Left forelimb (tissue), 1 donor: ENCODE data around the gene GPR137B.

ENCODE experiments used
- DNase-seq: peaks from one replicate; pipeline ENCODE4 v3.0.0-alpha.2; 2018; ENCODE audit warnings: low spot score

The GPR137B gene

GRCh38 chr1:236142253-236143103, at the start of gene GPR137B:
GPR137B (plus strand) TSS chr1:236142539; CDS start chr1:236142623, 84 bp downstream.
- DNase-seq, result no peak

DNA sequence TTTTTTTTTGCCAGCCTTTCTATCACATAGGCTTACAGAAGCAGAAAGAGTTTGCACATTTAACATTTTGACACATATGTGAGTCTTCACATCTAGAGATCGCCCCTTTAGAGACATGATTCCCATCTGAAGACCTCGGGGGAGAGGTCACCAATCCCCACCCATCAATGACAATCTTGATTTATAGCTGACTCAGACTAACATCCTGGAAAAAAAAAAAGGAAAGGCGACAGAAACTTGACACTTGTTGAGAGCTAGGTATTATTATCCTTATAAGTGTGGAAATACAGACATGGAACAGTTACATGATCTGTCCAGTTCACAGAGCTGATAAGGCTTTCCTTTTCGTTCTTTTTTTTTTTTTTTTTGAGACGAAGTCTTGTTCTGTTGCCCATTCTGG, 49.4 kb upstream of the GPR137B start:
- no peak for DNase-seq

DNA sequence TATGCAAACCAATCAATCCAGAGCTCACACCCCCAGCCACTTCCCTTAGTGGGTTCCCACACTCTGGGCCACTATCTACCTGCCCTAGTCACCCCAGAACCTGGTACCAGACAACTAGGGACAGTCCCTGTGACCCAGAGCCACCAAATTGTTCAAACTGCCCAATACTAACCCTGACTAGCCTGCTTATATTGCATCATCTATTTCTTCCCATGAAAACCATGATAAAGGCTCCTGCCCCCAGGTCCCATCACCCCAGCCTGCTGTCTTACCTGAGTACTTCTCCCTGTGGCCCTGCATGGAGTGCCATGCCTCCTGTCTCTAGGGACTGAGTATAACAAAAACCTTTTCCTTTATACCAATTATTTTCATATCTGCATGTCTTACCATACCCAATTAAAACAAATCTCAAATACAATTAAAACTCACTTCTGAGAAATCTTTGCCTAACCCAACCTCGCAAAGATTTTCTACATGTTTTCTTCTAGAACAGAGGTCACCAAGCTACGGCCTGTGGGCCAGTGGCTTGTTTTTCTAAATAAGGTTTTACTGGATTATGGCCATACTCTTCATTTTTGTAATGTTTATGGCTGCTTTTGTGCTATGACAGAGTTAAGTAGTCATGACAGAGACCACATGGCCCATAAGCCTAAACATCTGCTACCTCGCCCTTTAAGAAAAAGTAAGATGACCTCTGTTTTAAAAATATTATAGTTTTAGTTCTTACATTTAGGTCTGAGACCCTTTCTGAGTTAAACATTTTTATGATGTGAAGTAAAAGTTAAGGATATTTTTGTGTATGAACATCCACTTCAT, 46.4 kb upstream of the GPR137B start:
- DNase-seq, result no peak

DNA sequence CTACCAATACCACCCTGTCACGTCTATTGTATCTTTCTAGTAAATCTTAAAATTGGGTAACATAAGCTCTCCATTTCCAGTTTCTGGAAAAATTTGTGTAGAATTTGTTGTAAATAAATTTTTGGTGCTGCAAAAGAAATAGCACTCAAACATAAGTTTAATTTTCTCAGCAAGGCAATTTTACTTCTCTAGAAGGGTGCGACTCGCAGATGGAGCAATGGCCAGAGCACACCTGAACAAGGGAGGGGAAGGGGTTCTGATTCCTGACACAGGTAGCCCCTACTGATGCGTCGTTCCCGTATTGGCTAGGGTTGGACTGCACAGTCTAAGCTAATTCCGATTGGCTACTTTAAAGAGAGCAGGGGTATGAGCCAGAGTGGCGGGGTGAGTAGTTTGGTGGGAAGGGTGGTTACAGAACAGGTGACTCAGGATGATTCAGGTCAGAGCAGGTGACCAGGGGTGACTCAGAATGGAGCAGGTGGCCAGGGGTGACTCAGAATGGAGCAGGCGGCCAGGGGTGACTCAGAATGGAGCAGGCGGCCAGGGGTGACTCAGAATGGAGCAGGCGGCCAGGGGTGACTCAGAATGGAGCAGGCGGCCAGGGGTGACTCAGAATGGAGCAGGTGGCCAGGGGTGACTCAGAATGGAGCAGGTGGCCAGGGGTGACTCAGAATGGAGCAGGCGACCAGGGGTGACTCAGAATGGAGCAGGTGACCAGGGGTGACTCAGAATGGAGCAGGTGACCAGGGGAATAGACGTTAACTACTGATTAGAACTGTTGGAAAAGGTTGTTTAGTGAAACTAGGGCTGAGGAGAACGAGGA, 45.5 kb upstream of the GPR137B start:
- peak; percentile 100 for DNase-seq

- DNase-seq, result no peak
Observed at GRCh38 chr1:236098267-236098666, 44.1 kb upstream of the GPR137B start.

- DNase-seq, result no peak
Observed at GRCh38 chr1:236099355-236099974, 42.9 kb upstream of the GPR137B start.

DNA sequence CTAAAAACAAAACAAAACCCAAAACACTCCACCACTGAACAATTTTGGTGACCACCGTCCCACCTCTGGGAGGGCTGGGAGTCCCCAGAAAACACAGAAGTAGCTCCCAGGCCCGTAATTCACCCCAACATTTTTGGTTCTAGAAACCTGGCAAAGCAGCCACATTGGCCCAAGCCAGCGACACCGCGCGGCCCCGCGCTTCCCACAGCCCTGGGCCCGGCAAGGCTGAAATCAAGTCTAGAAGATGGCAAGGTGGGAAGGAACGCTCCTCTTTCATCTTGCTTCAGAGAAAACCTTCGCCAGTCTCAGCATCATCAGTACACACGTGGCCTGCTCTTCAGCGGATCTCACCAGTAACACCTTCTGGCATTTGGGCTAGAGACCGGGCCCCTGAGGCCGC, 41.5 kb upstream of the GPR137B start:
- no peak for DNase-seq

- no peak for DNase-seq
Observed at GRCh38 chr1:236101233-236102200, 40.8 kb upstream of the GPR137B start.

- no peak for DNase-seq
Observed at GRCh38 chr1:236102611-236103010, 39.7 kb upstream of the GPR137B start.

DNA sequence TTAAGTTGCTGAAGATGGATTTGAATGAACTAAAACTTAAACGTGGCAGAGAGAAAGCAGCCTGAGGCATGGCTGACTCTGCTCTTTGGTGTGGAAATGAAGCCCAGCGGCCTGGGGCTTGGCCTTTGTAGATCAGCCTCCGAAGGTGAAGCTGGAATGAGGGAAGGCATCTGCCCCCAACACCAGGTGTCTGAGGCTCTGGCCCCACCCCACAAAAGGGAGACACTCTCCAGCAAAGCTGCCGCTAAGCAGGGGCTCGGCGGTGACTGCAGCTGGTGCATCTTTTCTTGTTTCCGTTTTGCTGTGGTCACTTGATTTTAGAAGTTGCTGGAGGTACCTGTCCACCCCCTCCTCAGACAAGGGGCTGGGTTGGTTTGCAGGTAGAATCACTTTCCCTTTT, 39.3 kb upstream of the GPR137B start:
- DNase-seq, result no peak

DNA sequence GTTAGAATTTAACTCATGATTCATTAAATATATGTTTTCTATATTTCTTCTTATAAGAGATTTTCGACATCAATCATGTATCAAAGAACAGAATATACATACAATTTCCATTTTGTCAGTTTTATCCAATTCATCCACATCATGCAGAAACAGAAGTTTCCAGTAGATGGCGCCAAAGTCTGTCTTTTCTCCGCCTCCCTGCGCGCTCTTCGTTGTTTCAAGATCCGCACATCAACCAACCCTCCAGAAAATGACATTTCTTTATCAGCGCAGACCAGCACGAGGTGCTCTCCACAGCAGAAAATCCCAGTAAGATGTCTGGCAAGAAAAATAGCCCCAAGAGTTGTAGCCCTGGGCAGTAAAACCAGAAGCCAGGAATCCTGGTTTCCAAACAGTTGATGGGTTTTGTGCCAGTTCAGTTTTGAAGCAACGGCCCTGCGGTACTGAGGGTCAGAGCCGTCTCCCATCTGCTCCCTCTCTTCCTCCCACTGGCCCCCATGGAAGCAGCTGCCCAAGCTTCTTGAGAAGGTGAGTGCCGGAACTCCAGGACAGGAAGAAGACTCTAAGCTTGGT, 38.6 kb upstream of the GPR137B start:
- DNase-seq, result no peak

DNA sequence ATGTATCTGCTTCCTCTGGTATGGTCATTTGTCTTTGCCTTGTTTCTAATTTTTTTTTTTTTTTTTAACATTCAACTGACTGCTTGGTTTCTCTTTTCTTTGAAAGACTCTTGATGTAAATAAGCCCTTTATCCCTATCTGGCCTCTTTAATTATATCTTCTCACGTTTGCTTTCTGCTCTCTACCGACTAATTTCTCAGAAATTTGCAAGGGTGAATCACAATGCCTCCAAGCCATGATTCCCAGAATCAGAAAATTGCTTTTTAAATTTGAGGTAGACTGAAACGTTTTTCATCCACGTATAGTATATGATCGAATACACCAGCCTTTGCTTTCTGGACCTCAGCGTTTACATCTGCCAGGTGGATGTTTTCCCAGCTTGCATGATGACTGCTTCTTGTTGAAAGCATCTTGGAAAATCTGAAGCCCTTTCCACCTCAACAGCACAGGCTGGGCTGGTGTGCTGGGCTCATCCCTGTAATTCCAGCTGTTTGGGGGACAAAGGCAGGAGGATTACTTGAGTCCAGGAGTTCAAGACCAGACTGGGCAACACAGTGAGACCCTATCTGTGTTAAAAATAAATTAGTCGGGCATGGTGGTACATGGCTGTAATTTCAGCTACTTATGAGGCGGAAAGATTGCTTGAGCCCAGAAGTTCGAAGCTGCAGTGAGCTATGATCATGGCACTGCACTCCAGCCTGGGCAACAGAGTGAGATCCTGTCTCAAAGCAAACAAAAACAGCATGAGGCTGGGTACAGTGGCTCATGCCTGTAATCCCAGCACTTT, 35.0 kb upstream of the GPR137B start:
- DNase-seq, result no peak

- no peak for DNase-seq
Observed at GRCh38 chr1:236108027-236108648, 34.2 kb upstream of the GPR137B start.

- DNase-seq, result no peak
Observed at GRCh38 chr1:236110137-236110536, 32.2 kb upstream of the GPR137B start.

GRCh38 chr1:236111527-236112331, 30.6 kb upstream of the GPR137B start:
- no peak for DNase-seq

- DNase-seq, result no peak
Observed at GRCh38 chr1:236112332-236112627, 30.1 kb upstream of the GPR137B start.

DNA sequence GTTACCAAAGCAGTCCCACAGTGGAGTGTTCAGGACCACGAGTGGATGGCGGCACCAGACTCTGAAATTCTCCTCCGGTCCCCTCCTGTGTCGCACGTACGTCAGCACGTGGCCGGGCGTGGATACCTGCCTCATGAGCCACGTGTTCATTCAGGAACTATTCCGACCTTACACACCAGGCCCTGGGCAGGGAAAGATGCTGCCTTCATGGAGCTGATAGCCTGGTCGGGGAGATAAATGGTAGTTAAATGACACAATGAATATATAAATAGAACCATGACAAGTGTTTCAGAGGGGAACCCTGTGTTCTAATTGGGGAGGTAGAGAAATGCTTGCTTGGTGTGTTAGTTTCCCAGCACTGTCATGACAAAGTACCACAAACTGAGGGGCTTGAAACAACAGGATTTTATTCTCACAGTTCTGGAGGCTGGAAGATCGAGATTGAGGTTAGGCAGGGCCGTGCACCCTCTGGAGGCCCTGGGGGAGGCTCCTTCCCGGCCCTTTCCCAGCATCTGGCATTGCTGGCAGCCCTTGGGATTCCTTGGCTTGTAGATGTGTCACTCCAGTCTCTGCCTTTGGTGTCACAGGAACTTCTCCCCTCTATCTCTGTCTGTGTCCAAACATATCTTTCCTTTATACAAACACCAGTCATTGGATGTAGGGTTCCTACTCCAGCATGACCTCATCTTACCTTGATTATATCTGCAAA, 28.9 kb upstream of the GPR137B start:
- no peak for DNase-seq
